ENCODE results near the gene HEPACAM2. TPM values are rescaled to one million over a fixed set of nuclear protein-coding genes. Genes with fewer than 3 reads are reported as not detected.

Gene HEPACAM2
- total and polyA plus RNA-seq, 2 of the 8 experiments (the other 6 are each of a cell fraction or from before 2014, with no cell fraction given) = not detected

- Histone ChIP-seq H3K56ac (replicated peaks; ENCODE audit: insufficient read length, low read depth, low read length) (no peak overlapping the region), H3K4ac (replicated peaks; ENCODE audit: insufficient read length, low read depth, low read length) (no peak overlapping the region), H2BK12ac (ENCODE audit: low read depth, low read length) (no peak overlapping the region), H3K4me1 (replicated peaks in 1 of 4; ENCODE audit: control insufficient read depth in 3 of 4, insufficient read depth in 4 of 4, low read length in 3 of 4) (0 out of 7 replicates have a peak, but pooled peaks cover 0 to 2% (median under 1%) of the 10 kb centered on the region in 4 experiments), H3K9me3 (ENCODE audit: insufficient read depth in 2 of 2, low read depth in 1 of 2, low read length in 1 of 2) (no peaks in the 10 kb centered on the region), H2AK5ac (ENCODE audit: low read depth, low read length) (no peak overlapping the region), H4K91ac (replicated peaks; ENCODE audit: insufficient read length, low read length) (no peak overlapping the region), H3K18ac (ENCODE audit: extremely low read depth, low read length) (no peak overlapping the region), H3K79me1 (ENCODE audit: low read depth, low read length) (no peaks in the 10 kb centered on the region), H2BK5ac (ENCODE audit: low read depth, low read length) (no peak overlapping the region), H4K20me1 (replicated peaks in 1 of 2; ENCODE audit: control insufficient read depth in 1 of 2, insufficient read depth in 2 of 2, low read length in 2 of 2) (no peaks in the 10 kb centered on the region), H3K27me3 (replicated peaks in 1 of 4; ENCODE audit: control insufficient read depth in 3 of 4, extremely low read depth in 1 of 4, insufficient read depth in 3 of 4, low read length in 3 of 4) (no peaks in the 10 kb centered on the region), H4K8ac (ENCODE audit: extremely low read depth, insufficient read depth, low read length) (no peak overlapping the region), H3K14ac (ENCODE audit: insufficient read length) (no peak overlapping the region), H3K23ac (ENCODE audit: insufficient read length) (no peak overlapping the region), H4K5ac (ENCODE audit: insufficient read length, low read depth, low read length) (no peak overlapping the region), H2BK120ac (replicated peaks; ENCODE audit: low read depth, low read length) (no peak overlapping the region), H3K27ac (ENCODE audit: low read depth, low read length) (no peak overlapping the region), H2BK20ac (ENCODE audit: low read length) (no peak overlapping the region), H3K9ac (replicated peaks in 1 of 4; ENCODE audit: extremely low read depth in 1 of 4, low read depth in 3 of 4, low read length in 3 of 4) (no peak overlapping the region), H3K23me2 (ENCODE audit: low read depth, low read length) (no peaks in the 10 kb centered on the region), H2BK15ac (ENCODE audit: low read length) (no peak overlapping the region), H3K4me2 (ENCODE audit: insufficient read depth in 1 of 2, low read depth in 2 of 2, low read length in 2 of 2) (no peak overlapping the region), H3K36me3 (ENCODE audit: control insufficient read depth in 2 of 4, insufficient read depth in 4 of 4, low read length in 3 of 4) (no peaks in the 10 kb centered on the region), H2AFZ (ENCODE audit: low read length) (no peak overlapping the region), H3K4me3 (ENCODE audit: extremely low read depth in 1 of 4, insufficient read depth in 2 of 4, low read depth in 3 of 4, low read length in 4 of 4) (no peak overlapping the region), H3K79me2 (ENCODE audit: control insufficient read depth in 1 of 2, insufficient read depth in 2 of 2, low read length in 2 of 2) (no peaks in the 10 kb centered on the region)
- DNase-seq (ENCODE audit: low read depth in 1 of 2, low spot score in 2 of 2) = no peak
- POLR2A ChIA-PET (ENCODE audit: partially characterized antibody) = no interaction called here
- CTCF ChIA-PET (ENCODE audit: partially characterized antibody) = interaction anchor here (0.8 to 0.9 kb wide), 3 partner anchors 26 to 87 kb away, joined by 3 to 4 read pairs (median 3); partner anchors contain the start of gene VPS50
- 93% methylated on average over 3 of the region's 3 CpGs; no CpG with 5 or more reads in 1 of the 2 experiments for WGBS, 2 experiments (ENCODE audit: extremely low coverage in 1 of 2, insufficient coverage in 1 of 2, insufficient read length in 1 of 2, insufficient replicate concordance in 2 of 2, low coverage in 1 of 2, low lambda C conversion rate in 2 of 2, missing lambda C conversion rate in 1 of 2)
- no peak for FAIRE-seq
- TF ChIP-seq FOSL1 (IDR thresholded peaks at IDR 0.05; ENCODE audit: insufficient read depth, low read depth, low read length) = no peak
- TF ChIP-seq RFX5 (IDR thresholded peaks at IDR 0.05; ENCODE audit: borderline replicate concordance, low read depth, low read length) = no peak
- no peak for TF ChIP-seq SAP30 (IDR thresholded peaks at IDR 0.05; ENCODE audit: insufficient read depth, insufficient replicate concordance, low read length)
- TF ChIP-seq CEBPB (IDR thresholded peaks at IDR 0.05; ENCODE audit: low read depth, low read length) = no peak
- no peak for TF ChIP-seq RAD21 (IDR thresholded peaks at IDR 0.05 in 1 of 2, conservative IDR thresholded peaks at IDR 0.05 in 1 of 2; ENCODE audit: low read depth in 2 of 2, low read length in 2 of 2)
- TF ChIP-seq ATF3 (IDR thresholded peaks at IDR 0.05; ENCODE audit: insufficient read depth, low read depth, low read length) = no peak
- TF ChIP-seq MAFK (IDR thresholded peaks at IDR 0.05; ENCODE audit: low read depth, low read length) = no peak
- TF ChIP-seq SIN3A (conservative IDR thresholded peaks at IDR 0.05 in 1 of 2, IDR thresholded peaks at IDR 0.05 in 1 of 2; ENCODE audit: low read depth in 1 of 2, low read length in 2 of 2) = no peak
- no peak for TF ChIP-seq SUZ12 (IDR thresholded peaks at IDR 0.05; ENCODE audit: low read length)
- no peak for TF ChIP-seq BCL11A (IDR thresholded peaks at IDR 0.05; ENCODE audit: low read depth in 2 of 2, low read length in 2 of 2)
Observed at GRCh38 chr7:93145354-93145753, 80.9 kb downstream of the HEPACAM2 start.
